GM18951 (cell line): ENCODE results near the gene SLC25A24.
"Not testable (repeated sequence)": the region's sequence is repeated elsewhere in the genome, so short reads cannot be mapped to it uniquely, and the experiment has no call there.

Source experiments
- POLR2A ChIP-seq: IDR thresholded peaks from 4 replicates; pipeline ENCODE4 v1.6.1; 2011; ENCODE audit warnings: mild to moderate bottlenecking; ENCODE audit not compliant: insufficient read length, insufficient read depth; ENCODE audit errors: extremely low read depth
- in situ Hi-C: fragments of 300-500 bp; cut with MboI; formaldehyde crosslinking; loops from one replicate; pipeline ENCODE4 v1.12.0; 2022; ENCODE audit warnings: low sequenced_read_pairs, mixed read lengths, inconsistent platforms; ENCODE audit not compliant: unreplicated experiment

Gene SLC25A24

DNA sequence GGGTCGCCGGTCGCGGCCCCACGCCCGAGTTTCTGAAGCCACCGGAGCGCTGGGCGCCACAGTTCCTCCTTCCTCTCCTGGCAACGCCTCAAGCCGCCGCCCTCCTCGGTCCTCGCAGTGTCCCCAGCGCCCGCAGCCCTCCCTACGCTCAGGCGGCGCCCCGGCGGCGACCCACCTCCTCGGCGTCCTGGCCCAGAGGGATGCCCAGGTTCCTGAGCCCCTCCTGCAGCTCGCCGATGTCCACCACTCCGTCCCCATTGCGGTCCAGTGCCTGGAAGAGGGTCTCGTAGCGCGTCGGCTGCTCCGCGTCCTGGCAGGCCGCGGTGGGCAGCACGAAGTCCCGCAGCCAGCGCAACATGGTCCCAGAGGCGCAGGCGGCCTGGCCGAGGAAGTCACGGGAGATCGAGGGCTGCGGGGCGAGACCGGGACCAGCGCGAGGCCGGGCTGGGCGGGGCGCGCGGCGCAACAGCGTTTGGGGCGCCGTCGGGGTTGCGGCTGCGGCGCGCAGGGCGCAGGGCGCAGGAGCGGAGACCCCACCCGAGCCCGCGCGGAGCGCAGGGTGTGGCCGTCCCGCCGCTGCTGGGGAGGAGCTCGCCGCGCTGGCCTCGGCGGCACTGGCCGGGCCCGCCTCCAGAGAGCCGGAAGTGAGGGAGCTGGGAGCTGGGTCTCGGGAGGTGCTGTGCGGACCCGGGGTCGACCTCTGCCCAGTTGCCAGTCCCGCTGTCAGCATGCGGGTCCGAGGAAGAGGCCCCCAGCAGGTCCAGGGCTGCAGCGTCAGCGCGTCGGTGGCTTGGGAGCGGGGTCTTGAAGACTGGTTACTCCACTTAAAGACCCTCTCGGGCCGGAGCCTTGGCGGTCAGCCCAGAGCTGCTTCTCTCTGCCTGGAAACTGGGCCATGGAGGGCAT, at the start of gene SLC25A24:
TSS of gene SLC25A24 (minus strand) at position 563 of the 906 bp plus-strand sequence. CDS start at position 358, 205 bp downstream.
- TF ChIP-seq POLR2A = no peak
- in situ Hi-C loops = no loop called here

DNA sequence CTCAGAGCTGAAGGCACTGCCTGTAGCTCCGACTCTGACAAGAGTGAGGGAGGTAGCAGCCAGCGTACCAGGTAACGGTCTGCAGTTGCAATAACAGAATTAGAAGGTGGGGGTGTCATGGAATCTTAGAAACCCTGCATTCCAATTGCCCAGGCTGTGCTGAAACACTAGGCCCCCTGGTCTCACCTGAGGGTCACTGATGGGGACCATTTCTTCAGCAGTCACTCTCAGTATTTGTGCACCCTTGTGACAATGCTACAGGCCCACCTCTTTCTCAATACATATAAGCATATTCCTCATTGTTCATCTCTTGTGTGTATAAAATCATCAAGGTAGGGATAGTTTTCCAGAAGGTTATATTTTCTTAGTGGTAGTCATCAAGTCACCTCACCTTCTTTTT, 43.8 kb upstream of the SLC25A24 start, which contains the start of gene NBPF4:
TSS of gene NBPF4 (minus strand) at position 101 of the 400 bp plus-strand sequence. CDS start 315 bp downstream, outside the sequence.
- in situ Hi-C loops = not testable (repeated sequence)

DNA sequence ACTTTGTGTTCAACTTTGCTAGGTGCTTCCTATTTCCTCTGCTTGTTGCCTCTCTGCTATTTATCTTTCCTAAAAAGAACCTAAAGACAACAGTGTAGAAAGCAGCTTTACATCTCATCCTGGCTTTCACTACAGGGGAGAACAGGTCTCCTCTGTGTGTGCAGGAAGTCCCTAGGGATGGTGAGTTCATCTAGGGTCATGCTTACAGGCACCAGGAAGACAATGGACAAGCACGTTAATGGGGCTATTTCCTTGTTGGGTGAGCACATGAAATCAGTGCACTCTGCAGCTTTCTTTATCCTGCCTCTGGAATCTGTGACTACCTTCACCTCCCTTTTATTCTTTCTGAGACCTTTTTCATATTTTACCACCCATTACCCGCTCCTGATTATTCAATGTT, 39.3 kb upstream of the SLC25A24 start:
- in situ Hi-C loops = not testable (repeated sequence)

DNA sequence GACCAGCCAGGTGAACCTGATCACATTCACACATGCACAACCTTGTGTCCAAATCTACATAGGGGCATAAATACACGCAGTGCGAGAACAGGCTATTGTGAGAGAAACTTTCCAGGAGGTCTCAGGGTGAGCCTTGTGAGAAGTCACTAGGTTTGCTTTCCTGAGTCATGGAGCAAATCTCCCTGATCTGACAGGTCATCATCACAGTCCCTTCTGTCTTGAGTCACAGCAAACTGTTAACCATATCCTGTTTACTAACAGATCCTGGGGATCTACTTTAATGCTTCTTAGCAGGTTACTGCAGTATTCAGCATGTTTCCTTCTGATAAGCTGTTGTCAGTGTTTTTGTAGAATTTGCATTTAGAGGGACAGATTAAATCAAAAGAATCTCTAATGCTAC, 35.2 kb upstream of the SLC25A24 start:
- in situ Hi-C loops = not testable (repeated sequence)

DNA sequence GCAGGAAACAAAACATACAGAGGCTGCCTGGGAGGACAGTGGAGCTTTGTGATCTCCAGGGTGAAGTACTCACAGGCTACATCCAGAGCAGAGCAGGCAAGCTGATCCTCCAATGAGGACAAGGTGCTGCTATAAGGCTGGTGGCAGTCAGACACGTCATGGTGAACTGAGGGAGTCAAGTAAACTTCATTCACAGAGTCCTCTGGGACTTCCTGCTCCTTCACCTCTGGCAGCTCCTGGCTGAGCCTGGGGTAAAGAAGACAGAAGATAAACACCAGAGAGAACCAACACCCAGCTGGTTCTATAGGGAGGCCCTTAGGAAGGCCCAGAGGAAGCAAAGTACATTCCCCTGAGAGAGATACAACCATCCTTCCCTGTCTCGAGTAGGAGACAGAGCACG, 32.0 kb upstream of the SLC25A24 start:
- in situ Hi-C loops = not testable (repeated sequence)

DNA sequence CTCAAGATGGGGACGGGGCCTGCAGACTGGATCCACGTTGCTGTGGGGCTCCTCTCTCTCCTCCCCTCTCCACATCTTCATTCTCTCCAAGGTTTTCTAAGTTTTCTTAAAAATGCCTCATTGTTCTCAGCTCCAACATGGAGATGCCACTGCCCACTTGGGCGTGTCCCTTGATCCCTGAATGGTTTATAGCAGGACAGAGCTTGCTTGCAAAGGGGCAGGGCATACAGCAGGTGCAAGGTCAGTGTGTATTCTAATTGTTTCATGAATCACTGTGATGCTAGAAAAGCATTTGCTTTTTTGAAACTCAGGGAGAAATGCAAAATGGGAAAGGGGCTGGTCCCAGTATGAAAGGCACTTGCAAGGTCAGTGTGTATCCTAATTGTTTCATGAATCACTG, 29.8 kb upstream of the SLC25A24 start:
- in situ Hi-C loops = not testable (repeated sequence)

DNA sequence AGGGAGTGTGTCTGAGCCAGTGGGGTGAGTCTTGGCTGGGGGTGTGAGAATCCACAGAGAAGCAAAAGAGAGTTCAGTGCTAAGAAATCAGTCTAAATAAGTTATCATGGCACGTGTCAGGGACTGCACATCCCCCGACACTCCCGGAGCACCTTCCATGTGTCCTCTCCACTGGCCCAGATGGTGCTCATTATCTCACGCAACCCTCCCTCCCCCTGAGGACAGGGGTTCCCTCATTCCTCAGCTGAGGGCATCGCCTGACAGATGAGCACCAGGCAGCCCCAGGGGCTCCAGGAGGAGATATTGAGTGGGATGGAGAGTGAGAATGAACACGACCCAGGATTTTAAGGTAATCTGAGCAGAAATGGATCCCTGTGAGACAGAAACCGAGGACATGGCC, 27.6 kb upstream of the SLC25A24 start:
- in situ Hi-C loops = not testable (repeated sequence)

DNA sequence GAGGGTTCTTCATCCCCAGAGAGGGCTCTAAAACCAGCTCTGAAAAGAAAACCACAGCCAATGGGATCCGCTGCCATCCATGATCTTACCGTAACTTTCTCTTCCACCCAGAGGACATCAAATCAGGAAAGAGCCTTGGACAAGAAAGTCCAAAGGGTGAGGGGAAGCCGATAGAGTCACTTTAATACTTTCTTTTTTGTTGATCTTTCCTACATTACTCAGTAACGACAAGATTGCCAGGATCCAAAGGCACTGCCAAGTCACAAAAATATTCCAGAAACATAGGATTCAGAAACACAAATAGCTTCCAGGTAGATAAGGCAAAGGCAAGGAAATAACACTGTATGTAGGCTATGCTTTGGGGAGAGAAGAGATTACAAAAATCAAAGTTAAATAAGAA, 26.7 kb upstream of the SLC25A24 start:
- in situ Hi-C loops = not testable (repeated sequence)

DNA sequence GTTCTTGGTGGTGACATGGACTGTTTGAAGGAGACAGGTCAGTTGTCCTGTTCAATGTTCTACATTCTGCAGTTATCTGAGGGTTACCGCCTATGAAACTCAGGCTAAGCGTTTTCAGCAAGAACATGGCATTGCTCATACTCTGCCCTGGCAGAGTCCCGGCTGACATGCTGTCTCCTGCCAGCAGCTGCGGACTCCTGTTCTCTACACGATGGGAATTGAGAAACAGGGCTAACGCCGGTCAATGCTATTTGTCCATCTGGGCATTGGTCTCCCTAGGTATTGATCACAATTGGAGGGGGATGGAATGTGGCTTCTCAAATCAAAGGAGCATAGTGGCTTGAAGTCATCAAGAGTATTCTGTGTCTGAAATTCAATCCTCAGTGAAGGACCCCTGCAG, 23.1 kb upstream of the SLC25A24 start:
- in situ Hi-C loops = not testable (repeated sequence)

DNA sequence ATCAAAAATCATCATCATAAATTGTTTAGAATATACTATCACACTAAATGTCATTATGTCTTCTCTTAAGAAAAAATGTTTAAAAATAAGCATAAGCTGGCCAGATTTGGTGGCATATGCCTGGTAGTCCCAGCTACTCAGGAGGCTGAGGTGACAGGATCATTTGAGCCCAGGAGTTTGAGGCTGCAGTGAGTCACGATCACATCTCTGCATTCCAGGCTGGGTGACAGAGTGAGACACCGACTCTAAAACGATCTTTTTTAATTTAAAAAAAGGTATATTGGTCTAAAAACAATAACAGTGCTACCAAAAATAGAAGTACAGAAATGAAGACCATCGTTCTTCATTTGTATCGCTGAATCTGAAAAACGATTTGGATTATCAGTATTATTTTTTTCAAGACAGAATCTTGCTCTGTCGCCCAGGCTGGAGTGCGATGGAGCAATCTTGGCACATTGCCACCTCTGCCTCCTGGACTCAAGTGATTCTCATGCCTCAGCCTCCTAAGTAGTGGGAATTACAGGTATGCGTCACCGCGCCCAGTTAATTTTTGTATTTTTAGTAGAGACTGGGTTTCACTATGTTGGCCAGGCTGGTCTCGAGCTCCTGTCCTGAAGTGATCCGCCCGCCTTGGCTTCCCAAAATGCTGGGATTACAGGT, 17.5 kb upstream of the SLC25A24 start:
- in situ Hi-C loops = not testable (repeated sequence)

DNA sequence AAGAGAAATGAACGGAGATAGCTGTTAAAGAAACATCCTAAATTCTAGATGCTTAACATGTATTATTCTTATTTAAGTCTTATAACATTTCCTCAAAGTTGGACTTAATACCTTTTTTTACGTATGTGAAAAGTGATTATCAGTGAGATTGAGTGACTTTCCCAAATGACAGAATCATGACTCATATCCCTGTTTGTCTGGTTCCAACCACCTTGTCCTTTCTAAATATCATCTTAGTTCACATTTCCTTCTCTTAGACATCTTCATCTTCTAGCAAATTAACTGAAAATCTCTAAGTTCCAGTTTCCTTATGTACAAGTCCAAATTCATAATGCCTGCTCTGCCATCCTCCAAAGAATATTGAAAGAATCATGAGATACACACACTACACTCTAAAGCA, 16.9 kb upstream of the SLC25A24 start:
- in situ Hi-C loops = not testable (repeated sequence)

DNA sequence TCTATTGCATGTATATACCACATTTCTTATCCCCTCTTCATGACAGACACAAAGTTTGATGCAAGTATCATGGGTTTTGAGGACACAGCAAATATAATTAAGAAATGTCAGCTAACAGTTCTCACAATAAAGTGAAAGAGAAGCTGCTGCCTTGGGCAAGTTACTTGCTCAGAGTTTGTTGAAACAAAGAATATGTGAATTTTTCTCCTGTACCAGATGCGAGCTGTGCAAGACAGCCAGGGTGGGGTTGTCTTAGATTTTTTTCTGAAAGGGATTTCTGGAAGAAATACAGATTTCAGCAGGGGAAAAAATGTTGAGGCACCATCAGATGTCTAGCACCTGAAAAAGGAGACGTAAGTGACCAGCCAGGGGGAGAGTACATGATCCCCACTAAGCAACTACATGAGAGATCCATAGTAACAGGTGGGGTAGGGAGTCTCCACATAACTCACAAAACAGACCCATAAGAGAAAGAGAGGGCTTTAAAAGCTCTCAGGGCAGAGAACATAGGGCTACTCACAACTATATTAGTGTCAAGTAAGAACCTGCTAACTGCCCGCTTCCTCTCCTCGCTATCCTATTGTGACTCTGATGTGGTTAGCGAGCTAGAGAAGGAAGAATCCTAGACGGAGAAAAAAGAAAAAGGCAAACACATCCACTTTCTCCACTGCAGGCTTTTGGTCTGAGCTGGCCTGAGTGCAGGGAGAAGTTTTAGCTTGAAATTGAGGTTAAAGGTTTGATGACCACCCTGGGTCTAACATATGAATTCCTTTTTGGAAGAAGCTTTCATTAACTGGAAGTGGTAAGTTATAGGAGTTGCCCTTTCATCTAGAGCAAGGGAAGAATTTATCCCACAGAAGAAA, 16.1 kb upstream of the SLC25A24 start:
- in situ Hi-C loops = not testable (repeated sequence)

DNA sequence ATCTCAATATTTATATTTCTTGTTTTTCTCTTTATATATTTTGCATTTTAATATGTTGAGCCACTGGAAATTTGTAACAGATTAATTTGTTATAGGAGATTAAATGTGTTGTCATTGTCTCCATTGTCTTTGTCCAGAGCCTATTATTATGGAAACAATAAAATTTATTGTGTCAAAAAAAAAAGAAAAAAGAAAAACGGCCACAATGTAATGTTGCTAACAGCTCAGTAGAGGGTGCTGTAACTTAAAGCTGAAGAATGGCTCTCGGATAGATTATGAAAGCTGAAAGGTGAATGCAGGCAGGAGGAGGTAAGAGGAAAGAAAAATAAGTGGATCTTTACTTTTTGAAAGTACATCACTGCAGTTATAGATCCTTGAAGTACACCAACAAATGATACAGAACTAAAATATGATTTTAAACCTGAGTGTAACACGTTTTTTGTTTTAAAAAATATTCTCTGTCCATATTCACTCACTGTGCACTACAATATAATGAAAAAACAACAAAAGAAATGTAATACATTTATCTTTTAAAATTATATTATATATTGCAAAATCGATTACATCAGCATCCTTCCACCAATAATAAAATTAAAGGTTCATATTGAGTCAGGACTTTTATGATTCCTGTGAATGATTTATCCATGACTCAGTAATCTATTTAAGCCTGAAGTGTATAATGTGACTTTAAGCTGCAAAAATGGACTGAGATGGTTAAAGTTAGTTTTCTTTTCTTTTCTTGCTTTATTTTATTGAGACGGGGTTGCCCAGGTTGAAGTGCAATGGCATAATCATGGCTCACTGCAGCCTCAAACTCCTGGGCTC, 14.7 kb upstream of the SLC25A24 start:
- in situ Hi-C loops = not testable (repeated sequence)

DNA sequence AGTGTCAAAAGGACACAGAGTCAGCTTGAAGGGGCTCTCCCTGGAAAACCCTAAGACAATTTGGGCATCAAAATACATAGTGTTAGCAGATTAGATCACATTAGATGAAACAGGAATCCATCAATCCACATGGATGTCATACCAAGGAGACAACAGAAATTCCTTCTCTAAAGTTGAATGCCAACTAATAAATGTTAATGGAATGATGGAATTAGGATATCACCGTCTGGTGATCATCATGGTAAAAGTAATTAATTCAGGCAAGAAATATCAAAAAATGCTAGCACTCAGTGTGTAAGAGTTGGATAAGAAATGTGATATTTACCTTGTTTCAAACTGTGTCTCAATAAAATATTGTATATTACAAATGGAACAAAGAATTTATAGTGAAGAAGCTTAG, 10.9 kb upstream of the SLC25A24 start:
- in situ Hi-C loops = no loop called here
- TF ChIP-seq POLR2A = no peak
